GM23248 (cell line): ENCODE data around the gene LRSAM1. TPM values are rescaled to one million over a fixed set of nuclear protein-coding genes. Genes with fewer than 3 reads are reported as not detected.
A peak's percentile ranks its signal among the peaks of the same experiment; 100 is the strongest.

ENCODE experiments used
- DNase-seq: peaks from one replicate; pipeline ENCODE4 v3.0.0-alpha.2; 2015
- H2AFZ ChIP-seq: fragments of 200-600 bp; sonication (generic); 2 replicates; pipeline ENCODE4 v1.6.1; 2016; ENCODE audit warnings: antibody characterized with exemption
- H3F3A ChIP-seq: fragments of 200-600 bp; sonication (generic); 2 replicates; pipeline ENCODE4 v1.6.1; 2016; ENCODE audit warnings: mild to moderate bottlenecking, antibody characterized with exemption, mixed run types; ENCODE audit not compliant: insufficient read depth
- H3K27ac ChIP-seq: fragments of 200-600 bp; sonication (generic); 2 replicates; pipeline ENCODE4 v1.5.1; 2016; ENCODE audit warnings: mild to moderate bottlenecking
- H3K27me3 ChIP-seq: fragments of 200-600 bp; sonication (generic); replicated peaks from 2 replicates; pipeline ENCODE4 v1.6.1; 2016; ENCODE audit warnings: mild to moderate bottlenecking; ENCODE audit not compliant: insufficient read depth
- H3K36me3 ChIP-seq: fragments of 200-600 bp; sonication (generic); 2 replicates; pipeline ENCODE4 v1.6.1; 2016; ENCODE audit warnings: low read depth, mild to moderate bottlenecking
- H3K4me1 ChIP-seq: fragments of 200-600 bp; sonication (generic); 2 replicates; pipeline ENCODE4 v1.6.1; 2016; ENCODE audit warnings: mild to moderate bottlenecking; ENCODE audit not compliant: insufficient read depth
- H3K4me2 ChIP-seq: fragments of 200-600 bp; sonication (generic); one replicate; pipeline ENCODE4 v1.6.1; 2016; ENCODE audit warnings: mild to moderate bottlenecking; ENCODE audit not compliant: unreplicated experiment
- H3K4me3 ChIP-seq: fragments of 200-600 bp; sonication (generic); 2 replicates; pipeline ENCODE4 v1.5.1; 2016; ENCODE audit warnings: mild to moderate bottlenecking
- H3K79me2 ChIP-seq: fragments of 200-600 bp; sonication (generic); 2 replicates; pipeline ENCODE4 v1.6.1; 2016; ENCODE audit warnings: mild to moderate bottlenecking; ENCODE audit not compliant: insufficient read depth
- H3K9ac ChIP-seq: fragments of 200-600 bp; sonication (generic); 2 replicates; pipeline ENCODE4 v1.6.1; 2016; ENCODE audit warnings: mild to moderate bottlenecking
- H3K9me2 ChIP-seq: fragments of 200-600 bp; sonication (generic); 2 replicates; pipeline ENCODE4 v1.6.1; 2016; ENCODE audit warnings: mixed run types, mild to moderate bottlenecking, moderate library complexity; ENCODE audit not compliant: insufficient read depth
- H3K9me3 ChIP-seq: fragments of 200-600 bp; sonication (generic); one replicate; pipeline ENCODE4 v1.6.1; 2017; ENCODE audit warnings: low read depth
- H4K20me1 ChIP-seq: fragments of 200-600 bp; sonication (generic); 2 replicates; pipeline ENCODE4 v1.6.0; 2016; ENCODE audit not compliant: insufficient read depth
- EZH2 ChIP-seq: fragments of 200-600 bp; sonication (generic); IDR thresholded peaks from 2 replicates; pipeline ENCODE4 v1.6.1; 2018; ENCODE audit warnings: antibody characterized with exemption, mild to moderate bottlenecking; ENCODE audit not compliant: insufficient read depth, poor library complexity, severe bottlenecking
- EZH2phosphoT487 ChIP-seq: fragments of 200-600 bp; sonication (generic); IDR thresholded peaks from 2 replicates; pipeline ENCODE4 v1.6.1; 2018; ENCODE audit warnings: antibody characterized with exemption, moderate library complexity, mild to moderate bottlenecking, low read depth; ENCODE audit not compliant: insufficient read depth
- WGBS, 2 experiments: methylation state at CpG; one replicate each; pipeline ENCODE4 v1.1.6; 2015 to 2017; ENCODE audit warnings: low lambda C conversion rate in 2 of 2, low coverage in 1 of 2; ENCODE audit errors: missing lambda C conversion rate in 2 of 2; 5-methylcytosine and 5-hydroxymethylcytosine counted together
- in situ Hi-C: fragments of 300-500 bp; cut with MboI; formaldehyde crosslinking; loops from 2 replicates; pipeline ENCODE4 v1.15.0; 2020
- polyA plus RNA-seq: library from polyadenylated mRNA; unstranded; fragments of >200 nt; fragmentation: Nextera tagmentation; extraction: Ambion mirVana; gene quantifications from 2 replicates; pipeline ENCODE4 v1.2.1, GENCODE V29; 2016
- total RNA-seq: library from RNA; depleted of rRNA; stranded (reverse); fragments of >200 nt; shearing (Covaris generic); gene quantifications from 2 replicates; pipeline ENCODE4 v1.2.3, GENCODE V29; 2014

The LRSAM1 gene
- total and polyA plus RNA-seq, 2 experiments from 2014 or later: 14.9 to 15.5 TPM

GRCh38 chr9:127520941-127521918 lies 69.9 kb downstream of the LRSAM1 start:
- Histone ChIP-seq H3K4me2 (peak overlapping the region; percentile 46), H4K20me1 (no peaks in the 10 kb centered on the region), H3K9me2 (no peaks in the 10 kb centered on the region), H3K36me3 (peaks cover 55% of the 10 kb centered on the region), H3K9ac (peak overlapping the region; percentile 68), H3K9me3 (no peaks in the 10 kb centered on the region), H3F3A (peaks cover 86% of the 10 kb centered on the region), H3K4me1 (peaks cover 55% of the 10 kb centered on the region), H3K27me3 (no peaks in the 10 kb centered on the region), H3K4me3 (no peak overlapping the region), H3K79me2 (peaks cover 63% of the 10 kb centered on the region), H3K27ac (peak overlapping the region; percentile 91), H2AFZ (no peak overlapping the region)
- in situ Hi-C loops: no loop called here
- 22% methylated on average over 19 to 20 of the region's 20 CpGs for WGBS, 2 experiments
- DNase-seq: peak; percentile 86
- no peak for TF ChIP-seq EZH2phosphoT487
- no peak for TF ChIP-seq EZH2

GRCh38 chr9:127521919-127522304 lies 70.6 kb downstream of the LRSAM1 start:
- 30 to 55% methylated on average over 3 to 5 of the region's 5 CpGs for WGBS, 2 experiments
- no peak overlapping the region for H3K4me3 ChIP-seq
- peak overlapping the region; percentile 46 for H3K4me2 ChIP-seq
- peaks cover 56% of the 10 kb centered on the region for H3K36me3 ChIP-seq
- peak overlapping the region; percentile 91 for H3K27ac ChIP-seq
- H3K9ac ChIP-seq: peak overlapping the region; percentile 68
- peaks cover 65% of the 10 kb centered on the region for H3K79me2 ChIP-seq
- in situ Hi-C loops: no loop called here
- H3K9me2 ChIP-seq: no peaks in the 10 kb centered on the region
- H3K9me3 ChIP-seq: no peaks in the 10 kb centered on the region
- H4K20me1 ChIP-seq: no peaks in the 10 kb centered on the region
- peaks cover 80% of the 10 kb centered on the region for H3F3A ChIP-seq
- TF ChIP-seq EZH2phosphoT487 (no peak), EZH2 (no peak)
- no peaks in the 10 kb centered on the region for H3K27me3 ChIP-seq
- no peak for DNase-seq
- peaks cover 55% of the 10 kb centered on the region for H3K4me1 ChIP-seq
- no peak overlapping the region for H2AFZ ChIP-seq

GRCh38 chr9:127522727-127523126 lies 71.4 kb downstream of the LRSAM1 start:
- Histone ChIP-seq H3K9me2 (no peaks in the 10 kb centered on the region), H3K36me3 (peaks cover 54% of the 10 kb centered on the region), H2AFZ (no peak overlapping the region), H3K4me1 (peaks cover 55% of the 10 kb centered on the region), H3K4me2 (peak overlapping the region; percentile 46), H3K9ac (peak overlapping the region; percentile 68), H3K9me3 (no peaks in the 10 kb centered on the region), H3K4me3 (no peak overlapping the region), H3K27ac (peak overlapping the region; percentile 91), H3K27me3 (no peaks in the 10 kb centered on the region), H3K79me2 (peaks cover 66% of the 10 kb centered on the region), H3F3A (peaks cover 73% of the 10 kb centered on the region), H4K20me1 (no peaks in the 10 kb centered on the region)
- DNase-seq: peak; percentile 59
- WGBS, 2 experiments: 32 to 45% methylated on average over 2 of the region's 2 CpGs
- in situ Hi-C loops: no loop called here
- TF ChIP-seq EZH2: no peak
- no peak for TF ChIP-seq EZH2phosphoT487

- peak; percentile 49 for DNase-seq
- WGBS, 2 experiments: 96 to 100% methylated on average over 9 of the region's 9 CpGs
- in situ Hi-C loops: no loop called here
- Histone ChIP-seq H2AFZ (no peak overlapping the region), H3K4me2 (no peak overlapping the region), H4K20me1 (no peaks in the 10 kb centered on the region), H3K27me3 (no peaks in the 10 kb centered on the region), H3K4me3 (no peak overlapping the region), H3K79me2 (peaks cover 66% of the 10 kb centered on the region), H3K9me3 (no peaks in the 10 kb centered on the region), H3K9ac (no peak overlapping the region), H3K4me1 (peaks cover 49% of the 10 kb centered on the region), H3K36me3 (peaks cover 57% of the 10 kb centered on the region), H3K9me2 (no peaks in the 10 kb centered on the region), H3K27ac (peak overlapping the region; percentile 91), H3F3A (peaks cover 66% of the 10 kb centered on the region)
- TF ChIP-seq EZH2phosphoT487: no peak
Measured at GRCh38 chr9:127523312-127523851, 72.1 kb downstream of the LRSAM1 start.
